Lung (tissue), 16 donors: ENCODE measurements around the gene BLOC1S6. TPM values are rescaled to one million over a fixed set of nuclear protein-coding genes. Genes with fewer than 3 reads are reported as not detected.
A peak's percentile ranks its signal among the peaks of the same experiment; 100 is the strongest.

Experiments
- ATAC-seq: fragments of 200-7000 bp; cut with Tn5 transposase; one replicate; pipeline ENCODE4 v1.9.1; 2020; ENCODE audit warnings: moderate number of reproducible peaks; ENCODE audit not compliant: insufficient read depth, low FRiP score
- DNase-seq, 3 donors: peaks; one replicate each; pipeline ENCODE4 v3.0.0-alpha.2; 2013 to 2017
- H3K27ac ChIP-seq, 2 donors: one replicate each; pipeline ENCODE4 v1.5.1; 2013; ENCODE audit warnings: mild to moderate bottlenecking in 2 of 2, moderate library complexity in 2 of 2, control low read depth in 1 of 2, inconsistent platforms in 1 of 2, low read depth in 1 of 2, low read length in 1 of 2
- H3K27me3 ChIP-seq, 3 donors: one replicate each; pipeline ENCODE4 v1.5.1; 2013; ENCODE audit warnings: low read length in 2 of 3; ENCODE audit not compliant: control insufficient read depth in 3 of 3, insufficient read depth in 3 of 3
- H3K36me3 ChIP-seq, 4 donors: one replicate each; pipeline ENCODE4 v1.5.1; 2013; ENCODE audit warnings: low read length in 4 of 4, mild to moderate bottlenecking in 1 of 4, moderate library complexity in 1 of 4; ENCODE audit not compliant: control insufficient read depth in 4 of 4, insufficient read depth in 4 of 4
- H3K4me1 ChIP-seq, 5 donors: one replicate each; pipeline ENCODE4 v1.5.1; 2013; ENCODE audit warnings: low read length in 5 of 5, mild to moderate bottlenecking in 2 of 5, moderate library complexity in 1 of 5; ENCODE audit not compliant: control insufficient read depth in 5 of 5, insufficient read depth in 5 of 5
- H3K4me3 ChIP-seq: one replicate; pipeline ENCODE4 v1.5.1; 2013; ENCODE audit warnings: mild to moderate bottlenecking, control low read depth, moderate library complexity
- H3K9ac ChIP-seq, 2 donors: one replicate each; pipeline ENCODE4 v1.5.1; 2013; ENCODE audit warnings: low read length in 2 of 2, control low read depth in 1 of 2; ENCODE audit not compliant: insufficient read depth in 1 of 2
- H3K9me3 ChIP-seq, 4 donors: one replicate each; pipeline ENCODE4 v1.5.1; 2013; ENCODE audit warnings: low read length in 3 of 4, mild to moderate bottlenecking in 1 of 4, moderate library complexity in 1 of 4; ENCODE audit not compliant: control insufficient read depth in 4 of 4, insufficient read depth in 3 of 4
- CTCF ChIP-seq: IDR thresholded peaks from 2 replicates; pipeline ENCODE4 v1.5.1; 2012; ENCODE audit warnings: mild to moderate bottlenecking; ENCODE audit errors: control extremely low read depth, extremely low read depth
- WGBS, 2 donors: extraction: QIAGEN DNeasy Blood & Tissue Kit; methylation state at CpG; one replicate each; pipeline ENCODE4 v1.1.7; 2013; 5-methylcytosine and 5-hydroxymethylcytosine counted together
- long read RNA-seq, 5 donors: transcript quantifications; one replicate each; lab custom pipeline, GENCODE V29; 2026
- polyA plus RNA-seq, 2 donors: library from polyadenylated mRNA; stranded (reverse); fragments of 200-250 nt; gene quantifications; one replicate each; pipeline ENCODE4 v1.2.1, GENCODE V29; 2013
- total RNA-seq, 2 donors: library from RNA; depleted of rRNA in 1 of 2; stranded (reverse); fragments of >200 nt in 1 of 2; gene quantifications; one replicate each; pipeline ENCODE4 v1.2.1, GENCODE V29; 2014 to 2021
- donor health status: control.
- donor health status: control.
- donor health status: Bipolar disorder and iron deficiency.
- donor health status: healthy.
- donor health status: DM: yes; HTN: yes; CAD: no.

Gene BLOC1S6
- total RNA-seq (10 to 100 TPM; 34.5 to 56.5 TPM), polyA plus RNA-seq (10 to 100 TPM; 15.2 to 26.1 TPM)
- long read RNA-seq, donor 1, full-length matches to known transcripts = 11 of 11 reads
- long read RNA-seq, donor 1, partial matches to known transcripts = 0 of 11 reads
- long read RNA-seq, donor 1, other reads (novel, unspliced or antisense) = 0 of 11 reads
- long read RNA-seq, donor 2, full-length matches to known transcripts = 5 of 5 reads
- long read RNA-seq, donor 2, partial matches to known transcripts = 0 of 5 reads
- long read RNA-seq, donor 2, other reads (novel, unspliced or antisense) = 0 of 5 reads
- long read RNA-seq, donor 3, full-length matches to known transcripts = 8 of 8 reads
- long read RNA-seq, donor 3, partial matches to known transcripts = 0 of 8 reads
- long read RNA-seq, donor 3, other reads (novel, unspliced or antisense) = 0 of 8 reads
- long read RNA-seq, donor 4, full-length matches to known transcripts = 2 of 2 reads
- long read RNA-seq, donor 4, partial matches to known transcripts = 0 of 2 reads
- long read RNA-seq, donor 4, other reads (novel, unspliced or antisense) = 0 of 2 reads
- long read RNA-seq, donor 5, full-length matches to known transcripts = 4 of 4 reads
- long read RNA-seq, donor 5, partial matches to known transcripts = 0 of 4 reads
- long read RNA-seq, donor 5, other reads (novel, unspliced or antisense) = 0 of 4 reads

- WGBS, 2 donors = 0 to 1% methylated on average over 62 of the region's 62 CpGs
- H3K4me3 ChIP-seq = peak within 1 kb of the TSS; percentile 62
- no peak for TF ChIP-seq CTCF
- peaks cover 3 to 30% (median 19%) of the 10 kb centered on the region in 5 donors for H3K4me1 ChIP-seq
- DNase-seq (peak; percentile 98), ATAC-seq (peak; percentile 91)
- H3K27ac ChIP-seq = peak within 1 kb of the TSS; percentile 93 to 96
- H3K36me3 ChIP-seq = peaks cover 0 to 8% (median under 1%) of the 10 kb centered on the region in 4 donors
- H3K9ac ChIP-seq = peak within 1 kb of the TSS; percentile 98 to 99
- no peaks in the 10 kb centered on the region for H3K9me3 ChIP-seq
- no peaks in the 10 kb centered on the region for H3K27me3 ChIP-seq
Measured at GRCh38 chr15:45587095-45587862, at the start of gene BLOC1S6. BLOC1S6 (plus strand) TSS chr15:45587379; CDS start chr15:45587444, 65 bp downstream.

GRCh38 chr15:45539680-45540079, 47.5 kb upstream of the BLOC1S6 start:
- no peak overlapping the region for H3K4me3 ChIP-seq
- no peaks in the 10 kb centered on the region for H3K4me1 ChIP-seq
- no peak for TF ChIP-seq CTCF
- no peaks in the 10 kb centered on the region for H3K27me3 ChIP-seq
- H3K9ac ChIP-seq = no peak overlapping the region
- ATAC-seq (no peak), DNase-seq (no peak)
- H3K27ac ChIP-seq = no peak overlapping the region
- no peaks in the 10 kb centered on the region for H3K36me3 ChIP-seq
- no peaks in the 10 kb centered on the region for H3K9me3 ChIP-seq
- 90 to 95% methylated on average over 3 of the region's 3 CpGs for WGBS, 2 donors

GRCh38 chr15:45540531-45540930, 46.6 kb upstream of the BLOC1S6 start:
- H3K9ac ChIP-seq = no peak overlapping the region
- TF ChIP-seq CTCF = no peak
- no peak for ATAC-seq
- H3K4me3 ChIP-seq = no peak overlapping the region
- no peak overlapping the region for H3K27ac ChIP-seq
- DNase-seq = no peak
- H3K9me3 ChIP-seq = no peaks in the 10 kb centered on the region
- H3K4me1 ChIP-seq = no peaks in the 10 kb centered on the region
- H3K27me3 ChIP-seq = no peaks in the 10 kb centered on the region
- 96% methylated on average over 1 of the region's 1 CpG for WGBS, 2 donors
- no peaks in the 10 kb centered on the region for H3K36me3 ChIP-seq
